H9 (cell line): Measurements from ENCODE around the gene DMKN. TPM values are rescaled to one million over a fixed set of nuclear protein-coding genes. Genes with fewer than 3 reads are reported as not detected.

Source experiments
- DNase-seq: peaks from one replicate; pipeline ENCODE4 v3.0.0-alpha.2; 2017
- H2AFZ ChIP-seq: one replicate; pipeline ENCODE4 v1.6.1; 2013; ENCODE audit warnings: mild to moderate bottlenecking, low read length, control low read depth, moderate library complexity
- H2AK5ac ChIP-seq: 2 replicates; pipeline ENCODE4 v1.6.1; 2013; ENCODE audit warnings: low read length, control low read depth, mixed read lengths; ENCODE audit not compliant: insufficient read length
- H2BK120ac ChIP-seq: one replicate; pipeline ENCODE4 v1.6.1; 2013; ENCODE audit warnings: low read depth, mild to moderate bottlenecking, low read length, control low read depth, inconsistent platforms; ENCODE audit not compliant: poor library complexity, severe bottlenecking
- H2BK12ac ChIP-seq: 2 replicates; pipeline ENCODE4 v1.6.1; 2013; ENCODE audit warnings: low read length, control low read depth, mixed read lengths, low read depth; ENCODE audit not compliant: insufficient read length
- H2BK15ac ChIP-seq: 2 replicates; pipeline ENCODE4 v1.6.1; 2013; ENCODE audit warnings: low read depth, low read length, control low read depth
- H2BK20ac ChIP-seq: one replicate; pipeline ENCODE4 v1.6.1; 2013; ENCODE audit warnings: low read depth, mild to moderate bottlenecking, low read length, control low read depth, inconsistent platforms; ENCODE audit not compliant: poor library complexity, severe bottlenecking
- H2BK5ac ChIP-seq: 2 replicates; pipeline ENCODE4 v1.6.1; 2013; ENCODE audit warnings: low read length, control low read depth, mixed read lengths; ENCODE audit not compliant: insufficient read length
- H3K14ac ChIP-seq: 2 replicates; pipeline ENCODE4 v1.6.1; 2013; ENCODE audit warnings: low read length, control low read depth; ENCODE audit not compliant: insufficient read depth
- H3K18ac ChIP-seq: 2 replicates; pipeline ENCODE4 v1.6.1; 2013; ENCODE audit warnings: low read depth, mild to moderate bottlenecking, mixed read lengths, low read length, control low read depth; ENCODE audit not compliant: insufficient read length
- H3K23ac ChIP-seq: 2 replicates; pipeline ENCODE4 v1.6.1; 2013; ENCODE audit warnings: low read length, control low read depth, mixed read lengths, low read depth; ENCODE audit not compliant: insufficient read length
- H3K23me2 ChIP-seq: 2 replicates; pipeline ENCODE4 v1.6.1; 2013; ENCODE audit warnings: low read depth, mild to moderate bottlenecking, mixed read lengths, low read length, control low read depth; ENCODE audit not compliant: insufficient read length, poor library complexity, severe bottlenecking
- H3K27ac ChIP-seq: 2 replicates; pipeline ENCODE4 v1.5.1; 2013; ENCODE audit warnings: low read length, control low read depth, mixed read lengths, low read depth; ENCODE audit not compliant: insufficient read length
- H3K27me3 ChIP-seq: 2 replicates; pipeline ENCODE4 v1.6.1; 2013; ENCODE audit warnings: low read length, control low read depth, inconsistent platforms; ENCODE audit not compliant: insufficient read depth
- H3K4ac ChIP-seq: 2 replicates; pipeline ENCODE4 v1.6.1; 2013; ENCODE audit warnings: low read depth, mild to moderate bottlenecking, control low read depth, inconsistent platforms, low read length, moderate library complexity
- H3K4me1 ChIP-seq: 2 replicates; pipeline ENCODE4 v1.6.1; 2013; ENCODE audit warnings: low read length, control low read depth, inconsistent platforms; ENCODE audit not compliant: insufficient read depth
- H3K4me2 ChIP-seq: 2 replicates; pipeline ENCODE4 v1.6.1; 2013; ENCODE audit warnings: low read length, control low read depth, mixed read lengths; ENCODE audit not compliant: insufficient read length, insufficient read depth
- H3K56ac ChIP-seq: 2 replicates; pipeline ENCODE4 v1.6.1; 2013; ENCODE audit warnings: low read depth, mild to moderate bottlenecking, mixed read lengths, low read length, control low read depth; ENCODE audit not compliant: insufficient read length
- H3K79me1 ChIP-seq: 2 replicates; pipeline ENCODE4 v1.6.1; 2013; ENCODE audit warnings: low read depth, mild to moderate bottlenecking, moderate library complexity, low read length, control low read depth, inconsistent platforms; ENCODE audit not compliant: insufficient read depth, poor library complexity, severe bottlenecking
- H3K79me2 ChIP-seq: 2 replicates; pipeline ENCODE4 v1.6.1; 2013; ENCODE audit warnings: low read length, control low read depth, inconsistent platforms; ENCODE audit not compliant: insufficient read depth
- H3K9ac ChIP-seq: 2 replicates; pipeline ENCODE4 v1.6.1; 2013; ENCODE audit warnings: low read length, control low read depth, mixed read lengths; ENCODE audit not compliant: insufficient read length; ENCODE audit errors: extremely low read depth
- H3K9me3 ChIP-seq: one replicate; pipeline ENCODE4 v1.6.1; 2013; ENCODE audit warnings: low read depth, low read length, inconsistent platforms; ENCODE audit not compliant: control insufficient read depth
- H3T11ph ChIP-seq: one replicate; pipeline ENCODE4 v1.6.1; 2013; ENCODE audit warnings: mild to moderate bottlenecking, low read length, control low read depth, inconsistent platforms
- H4K20me1 ChIP-seq: one replicate; pipeline ENCODE4 v1.6.1; 2013; ENCODE audit not compliant: control insufficient read depth, insufficient read length, insufficient read depth
- H4K5ac ChIP-seq: 2 replicates; pipeline ENCODE4 v1.6.1; 2013; ENCODE audit warnings: low read depth, mild to moderate bottlenecking, mixed read lengths, low read length, control low read depth; ENCODE audit not compliant: insufficient read length
- H4K8ac ChIP-seq: replicated peaks from 2 replicates; pipeline ENCODE4 v1.6.1; 2013; ENCODE audit warnings: low read length, control low read depth, mixed read lengths, low read depth; ENCODE audit not compliant: insufficient read length
- H4K91ac ChIP-seq: 2 replicates; pipeline ENCODE4 v1.6.1; 2013; ENCODE audit warnings: low read depth, mild to moderate bottlenecking, moderate library complexity, mixed read lengths, low read length, control low read depth; ENCODE audit not compliant: insufficient read length
- H3K27ac Mint-ChIP-seq, 3 experiments: 2 replicates in 2 of 3; 3 replicates in 1 of 3; pipeline ENCODE4 v1.8.0; 2020 to 2021; ENCODE audit warnings: mixed read lengths in 3 of 3, mild to moderate bottlenecking in 1 of 3, moderate library complexity in 1 of 3
- H3K27me3 Mint-ChIP-seq: 2 replicates; pipeline ENCODE4 v1.8.0; 2021; ENCODE audit warnings: low read depth, mild to moderate bottlenecking, moderate library complexity, mixed read lengths
- H3K36me3 Mint-ChIP-seq, 3 experiments: 2 replicates in 2 of 3; 3 replicates in 1 of 3; pipeline ENCODE4 v1.8.0; 2020 to 2021; ENCODE audit warnings: low read depth in 3 of 3, mixed read lengths in 3 of 3; ENCODE audit not compliant: insufficient read depth in 1 of 3
- H3K4me1 Mint-ChIP-seq, 2 experiments: 2 replicates each; pipeline ENCODE4 v1.8.0; 2020; ENCODE audit warnings: mixed read lengths in 2 of 2
- H3K4me3 Mint-ChIP-seq, 2 experiments: 2 replicates in 1 of 2; 3 replicates in 1 of 2; pipeline ENCODE4 v1.8.0; 2020 to 2021; ENCODE audit warnings: mild to moderate bottlenecking in 2 of 2, mixed read lengths in 2 of 2, moderate library complexity in 1 of 2
- H3K9me3 Mint-ChIP-seq, 2 experiments: 2 replicates in 1 of 2; 3 replicates in 1 of 2; pipeline ENCODE4 v1.8.0; 2020; ENCODE audit warnings: mild to moderate bottlenecking in 2 of 2, mixed read lengths in 2 of 2, moderate library complexity in 1 of 2
- WGBS: extraction: QIAGEN DNeasy Blood & Tissue Kit; methylation state at CpG from one replicate; pipeline ENCODE4 v1.1.7; 2013; ENCODE audit warnings: missing lambda C conversion rate, low lambda C conversion rate, mixed read lengths; ENCODE audit not compliant: insufficient read length; ENCODE audit errors: extremely low coverage; 5-methylcytosine and 5-hydroxymethylcytosine counted together
- total RNA-seq: library from RNA; stranded (reverse); gene quantifications from 2 replicates; pipeline ENCODE4 v1.2.1, GENCODE V29; 2021
- TF ChIP-seq, protein P1 (sequence below): fragments of 200-600 bp; sonication (generic); conservative IDR thresholded peaks from 3 replicates; pipeline ENCODE4 v1.8.0; 2021; ENCODE audit warnings: antibody characterized with exemption, mild to moderate bottlenecking

DMKN gene
- total RNA-seq, 1 experiment from 2014 or later: 278 TPM

DNA sequence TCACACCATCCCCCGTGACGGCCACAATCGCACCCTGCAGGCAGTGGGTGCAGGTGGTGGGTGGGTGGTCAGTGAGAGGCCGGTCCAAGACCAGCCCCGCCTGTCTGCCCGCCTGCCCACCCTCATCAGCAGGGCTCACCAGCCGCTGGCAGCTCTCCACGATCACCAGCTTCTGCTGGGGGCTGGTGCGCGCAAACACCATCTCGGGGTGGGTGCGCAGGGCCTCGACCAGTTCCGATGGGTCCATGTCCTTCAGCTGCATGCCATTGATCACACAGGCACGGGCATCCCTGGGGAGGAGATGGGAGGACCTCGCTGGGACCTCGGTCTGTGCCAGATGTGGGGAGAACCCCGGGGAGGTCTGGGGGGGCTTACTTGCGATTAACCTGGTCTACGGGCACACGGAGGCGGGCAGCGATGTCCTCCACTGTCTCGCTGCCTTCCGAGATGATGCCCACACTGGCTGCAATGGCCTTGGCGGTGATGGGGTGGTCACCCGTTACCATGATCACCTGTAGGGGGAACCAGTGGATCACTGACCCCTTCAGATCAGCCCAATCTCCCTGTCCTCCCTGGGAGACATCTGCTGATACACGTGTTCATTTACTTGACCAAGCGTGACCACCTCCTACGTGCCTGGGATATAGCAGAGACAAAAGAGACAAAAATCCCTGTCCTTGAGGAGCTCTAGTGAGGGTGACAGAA, 42.0 kb upstream of the DMKN start:
- no peak overlapping the region for H2AK5ac ChIP-seq
- WGBS: no CpG with 5 or more reads among the region's 30 CpGs
- H3K36me3 Mint-ChIP-seq: peaks cover 0 to 6% (median 5%) of the 10 kb centered on the region in 3 experiments; a peak in 6 of 7 replicates
- no peaks in the 10 kb centered on the region for H3K9me3 ChIP-seq
- no peak overlapping the region for H3K23ac ChIP-seq
- no peaks in the 10 kb centered on the region for H3K4me1 ChIP-seq
- no peak overlapping the region; a peak in 1 of 5 replicates for H3K4me3 Mint-ChIP-seq
- no peak overlapping the region for H2BK20ac ChIP-seq
- no peak overlapping the region for H4K8ac ChIP-seq
- H3K4me2 ChIP-seq: no peak overlapping the region
- no peak overlapping the region for H3K27ac ChIP-seq
- no peak overlapping the region for H3K9ac ChIP-seq
- no peak overlapping the region for H4K91ac ChIP-seq
- no peaks in the 10 kb centered on the region for H3K9me3 Mint-ChIP-seq
- peaks cover 7% of the 10 kb centered on the region for H3K23me2 ChIP-seq
- TF ChIP-seq, protein P1, sequence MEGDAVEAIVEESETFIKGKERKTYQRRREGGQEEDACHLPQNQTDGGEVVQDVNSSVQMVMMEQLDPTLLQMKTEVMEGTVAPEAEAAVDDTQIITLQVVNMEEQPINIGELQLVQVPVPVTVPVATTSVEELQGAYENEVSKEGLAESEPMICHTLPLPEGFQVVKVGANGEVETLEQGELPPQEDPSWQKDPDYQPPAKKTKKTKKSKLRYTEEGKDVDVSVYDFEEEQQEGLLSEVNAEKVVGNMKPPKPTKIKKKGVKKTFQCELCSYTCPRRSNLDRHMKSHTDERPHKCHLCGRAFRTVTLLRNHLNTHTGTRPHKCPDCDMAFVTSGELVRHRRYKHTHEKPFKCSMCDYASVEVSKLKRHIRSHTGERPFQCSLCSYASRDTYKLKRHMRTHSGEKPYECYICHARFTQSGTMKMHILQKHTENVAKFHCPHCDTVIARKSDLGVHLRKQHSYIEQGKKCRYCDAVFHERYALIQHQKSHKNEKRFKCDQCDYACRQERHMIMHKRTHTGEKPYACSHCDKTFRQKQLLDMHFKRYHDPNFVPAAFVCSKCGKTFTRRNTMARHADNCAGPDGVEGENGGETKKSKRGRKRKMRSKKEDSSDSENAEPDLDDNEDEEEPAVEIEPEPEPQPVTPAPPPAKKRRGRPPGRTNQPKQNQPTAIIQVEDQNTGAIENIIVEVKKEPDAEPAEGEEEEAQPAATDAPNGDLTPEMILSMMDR: peak; percentile 75
- no peak overlapping the region for H2BK5ac ChIP-seq
- H3K18ac ChIP-seq: no peak overlapping the region
- H3K4ac ChIP-seq: no peak overlapping the region
- no peak overlapping the region for H3T11ph ChIP-seq
- DNase-seq: peak; percentile 74
- H3K14ac ChIP-seq: no peak overlapping the region
- no peaks in the 10 kb centered on the region; the same call in 1 of the 2 replicates for H3K79me2 ChIP-seq
- H3K79me1 ChIP-seq: no peaks in the 10 kb centered on the region
- H3K56ac ChIP-seq: no peak overlapping the region
- no peak overlapping the region for H2BK15ac ChIP-seq
- no peak overlapping the region for H4K5ac ChIP-seq
- H4K20me1 ChIP-seq: no peaks in the 10 kb centered on the region
- H2BK120ac ChIP-seq: no peak overlapping the region
- H2AFZ ChIP-seq: no peak overlapping the region
- peaks cover 9 to 14% of the 10 kb centered on the region in 2 experiments for H3K4me1 Mint-ChIP-seq
- no peak overlapping the region; a peak in 1 of 7 replicates for H3K27ac Mint-ChIP-seq
- H2BK12ac ChIP-seq: no peak overlapping the region
- H3K27me3 ChIP-seq: peaks cover 3% of the 10 kb centered on the region; the same call in 1 of the 2 replicates
- peaks cover 56% of the 10 kb centered on the region for H3K27me3 Mint-ChIP-seq
